Vagina (tissue), 2 donors: Measurements from ENCODE around the gene SLC2A9.

Experiments
- POLR2A ChIP-seq, 2 donors: fragments of 450-650 bp; IDR thresholded peaks; one replicate each; pipeline ENCODE4 v1.6.1; 2017; ENCODE audit warnings: antibody characterized with exemption in 2 of 2, mild to moderate bottlenecking in 2 of 2, moderate library complexity in 2 of 2
- POLR2AphosphoS5 ChIP-seq, 2 donors: sonication (generic); formaldehyde crosslinking; IDR thresholded peaks; one replicate each; pipeline ENCODE4 v1.9.0; 2017; ENCODE audit warnings: antibody characterized with exemption in 2 of 2, mild to moderate bottlenecking in 2 of 2, low read depth in 1 of 2; ENCODE audit not compliant: insufficient read depth in 1 of 2
- TF ChIP-seq, protein P1 (sequence below), 3 experiments: fragments of 450-650 bp in 2 of 3; fragments of 200-600 bp in 1 of 3; sonication (generic) in 1 of 3; IDR thresholded peaks; one replicate each; pipeline ENCODE4 v1.5.1; 2017 to 2019; ENCODE audit warnings: antibody characterized with exemption in 3 of 3, mild to moderate bottlenecking in 2 of 3, moderate library complexity in 2 of 3

DNA sequence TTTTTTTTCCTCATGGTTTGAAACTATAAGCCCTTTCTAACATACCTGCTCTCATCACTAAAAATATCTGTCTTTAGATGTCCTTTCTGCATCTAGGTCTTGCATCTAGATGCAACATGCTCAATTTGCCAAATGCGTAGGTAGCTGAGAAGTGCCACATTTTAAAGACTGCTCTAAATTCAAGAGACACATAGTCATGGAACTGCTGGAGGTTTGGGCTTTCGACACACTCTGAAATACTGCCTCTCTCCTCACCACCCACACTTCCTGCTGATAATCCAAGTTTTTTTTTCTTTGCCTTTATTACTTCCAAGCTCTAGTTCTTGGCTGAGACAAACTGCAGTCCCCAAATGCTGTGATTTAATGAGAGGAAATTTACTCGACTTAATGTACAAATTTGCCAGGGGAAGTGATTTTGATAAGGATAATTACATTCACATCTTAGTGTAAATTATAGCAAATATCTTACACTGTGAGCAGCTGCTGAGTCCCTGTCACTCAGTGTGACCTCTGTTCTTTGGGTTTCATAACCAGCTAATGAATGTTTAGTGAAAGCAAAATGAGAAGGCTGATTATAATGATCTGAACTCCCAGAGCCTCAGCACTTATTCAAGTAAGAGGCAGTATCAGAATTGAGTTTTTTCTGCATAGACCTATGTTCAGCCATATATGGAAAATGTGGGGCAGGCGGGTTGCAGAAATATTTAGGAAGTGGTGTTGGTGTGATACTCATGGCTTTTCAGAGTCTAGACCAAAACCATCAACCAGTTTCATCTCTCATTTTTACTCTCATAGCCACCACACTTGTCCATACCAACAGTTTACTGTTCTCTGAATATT lies 208.6 kb downstream of the SLC2A9 start:
- TF ChIP-seq, protein P1, sequence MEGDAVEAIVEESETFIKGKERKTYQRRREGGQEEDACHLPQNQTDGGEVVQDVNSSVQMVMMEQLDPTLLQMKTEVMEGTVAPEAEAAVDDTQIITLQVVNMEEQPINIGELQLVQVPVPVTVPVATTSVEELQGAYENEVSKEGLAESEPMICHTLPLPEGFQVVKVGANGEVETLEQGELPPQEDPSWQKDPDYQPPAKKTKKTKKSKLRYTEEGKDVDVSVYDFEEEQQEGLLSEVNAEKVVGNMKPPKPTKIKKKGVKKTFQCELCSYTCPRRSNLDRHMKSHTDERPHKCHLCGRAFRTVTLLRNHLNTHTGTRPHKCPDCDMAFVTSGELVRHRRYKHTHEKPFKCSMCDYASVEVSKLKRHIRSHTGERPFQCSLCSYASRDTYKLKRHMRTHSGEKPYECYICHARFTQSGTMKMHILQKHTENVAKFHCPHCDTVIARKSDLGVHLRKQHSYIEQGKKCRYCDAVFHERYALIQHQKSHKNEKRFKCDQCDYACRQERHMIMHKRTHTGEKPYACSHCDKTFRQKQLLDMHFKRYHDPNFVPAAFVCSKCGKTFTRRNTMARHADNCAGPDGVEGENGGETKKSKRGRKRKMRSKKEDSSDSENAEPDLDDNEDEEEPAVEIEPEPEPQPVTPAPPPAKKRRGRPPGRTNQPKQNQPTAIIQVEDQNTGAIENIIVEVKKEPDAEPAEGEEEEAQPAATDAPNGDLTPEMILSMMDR (IDR thresholded peaks at IDR 0.05) = no peak
- TF ChIP-seq POLR2AphosphoS5 (IDR thresholded peaks at IDR 0.05; ENCODE audit: insufficient read depth in 1 of 2, low read depth in 1 of 2) (no peak), POLR2A (IDR thresholded peaks at IDR 0.05) (no peak)
